SK-N-SH treated with all-trans-retinoic acid at 6 μM for 48 hours (cell line): ENCODE data around the gene SPOCK1.

Experiments
- ATAC-seq: fragments of 200-7000 bp; cut with Tn5 transposase; 3 replicates; pipeline ENCODE4 v1.9.1; 2020; ENCODE audit warnings: mild to moderate bottlenecking, moderate library complexity
- ARNTL ChIP-seq: fragments of 450-650 bp; formaldehyde crosslinking; IDR thresholded peaks from 2 replicates; pipeline ENCODE4 v1.5.0; 2020; ENCODE audit warnings: low read depth, mild to moderate bottlenecking, moderate library complexity, borderline replicate concordance
- BACH2 ChIP-seq: fragments of 250-450 bp; sonication (Bioruptor Pico); IDR thresholded peaks from 2 replicates; pipeline ENCODE4 v1.9.0; 2021; ENCODE audit warnings: mild to moderate bottlenecking, borderline replicate concordance
- CREB5 ChIP-seq: fragments of 250-450 bp; sonication (Bioruptor Pico); IDR thresholded peaks from 2 replicates; pipeline ENCODE4 v1.5.1; 2020; ENCODE audit warnings: low read depth, mild to moderate bottlenecking, moderate library complexity
- CSDC2 ChIP-seq: fragments of 250-450 bp; sonication (Bioruptor Pico); IDR thresholded peaks from 2 replicates; pipeline ENCODE4 v1.5.0; 2020; ENCODE audit warnings: mild to moderate bottlenecking, moderate library complexity
- CSRNP3 ChIP-seq: fragments of 250-450 bp; sonication (Bioruptor Pico); IDR thresholded peaks from 2 replicates; pipeline ENCODE4 v1.5.1; 2021; ENCODE audit warnings: mild to moderate bottlenecking, moderate library complexity
- ESRRG ChIP-seq: fragments of 250-450 bp; sonication (Bioruptor Pico); IDR thresholded peaks from 2 replicates; pipeline ENCODE4 v1.6.1; 2021; ENCODE audit warnings: mild to moderate bottlenecking
- GLIS3 ChIP-seq: fragments of 250-450 bp; sonication (Bioruptor Pico); IDR thresholded peaks from 2 replicates; pipeline ENCODE4 v1.5.0; 2020; ENCODE audit warnings: mild to moderate bottlenecking, moderate library complexity
- ISL1 ChIP-seq: fragments of 250-450 bp; sonication (Bioruptor Pico); IDR thresholded peaks from 2 replicates; pipeline ENCODE4 v2.1.2; 2022; ENCODE audit warnings: mild to moderate bottlenecking, moderate library complexity
- OSR1 ChIP-seq: fragments of 250-450 bp; sonication (Bioruptor Pico); IDR thresholded peaks from 2 replicates; pipeline ENCODE4 v1.8.0; 2022; ENCODE audit warnings: moderate library complexity, mild to moderate bottlenecking, inconsistent platforms
- PATZ1 ChIP-seq: fragments of 250-450 bp; sonication (Bioruptor Pico); IDR thresholded peaks from 2 replicates; pipeline ENCODE4 v1.8.0; 2020; ENCODE audit warnings: mild to moderate bottlenecking, moderate library complexity, borderline replicate concordance
- POU6F1 ChIP-seq: fragments of 250-450 bp; sonication (Bioruptor Pico); IDR thresholded peaks from 2 replicates; pipeline ENCODE4 v1.8.0; 2021; ENCODE audit warnings: low read depth, mild to moderate bottlenecking, moderate library complexity, borderline replicate concordance
- RARB ChIP-seq: fragments of 250-450 bp; sonication (Bioruptor Pico); IDR thresholded peaks from 2 replicates; pipeline ENCODE4 v1.8.0; 2021; ENCODE audit warnings: mild to moderate bottlenecking, moderate library complexity
- SNAI2 ChIP-seq: fragments of 250-450 bp; sonication (Bioruptor Pico); IDR thresholded peaks from 2 replicates; pipeline ENCODE4 v1.5.0; 2020; ENCODE audit warnings: mild to moderate bottlenecking, moderate library complexity
- TCF4 ChIP-seq: fragments of 250-450 bp; sonication (Bioruptor Pico); IDR thresholded peaks from 2 replicates; pipeline ENCODE4 v1.8.0; 2021; ENCODE audit warnings: mild to moderate bottlenecking, moderate library complexity, borderline replicate concordance
- TSHZ2 ChIP-seq: fragments of 250-450 bp; sonication (Bioruptor Pico); IDR thresholded peaks from 2 replicates; pipeline ENCODE4 v1.5.0; 2020; ENCODE audit warnings: mild to moderate bottlenecking, moderate library complexity
- ZC3H10 ChIP-seq: fragments of 250-450 bp; sonication (Bioruptor Pico); IDR thresholded peaks from 2 replicates; pipeline ENCODE4 v1.5.1; 2021; ENCODE audit warnings: mild to moderate bottlenecking, moderate library complexity
- ZFP3 ChIP-seq: fragments of 250-450 bp; sonication (Bioruptor Pico); IDR thresholded peaks from 2 replicates; pipeline ENCODE4 v1.5.0; 2020; ENCODE audit warnings: mild to moderate bottlenecking, moderate library complexity
- ZFP30 ChIP-seq: fragments of 450-650 bp; formaldehyde crosslinking; IDR thresholded peaks from 2 replicates; pipeline ENCODE4 v1.5.0; 2022; ENCODE audit warnings: mild to moderate bottlenecking, moderate library complexity
- ZNF565 ChIP-seq: fragments of 450-650 bp; formaldehyde crosslinking; conservative IDR thresholded peaks from 2 replicates; pipeline ENCODE4 v1.5.0; 2020; ENCODE audit warnings: low read depth, mild to moderate bottlenecking, moderate library complexity
- ZNF70 ChIP-seq: fragments of 450-650 bp; formaldehyde crosslinking; IDR thresholded peaks from 2 replicates; pipeline ENCODE4 v1.5.0; 2020; ENCODE audit warnings: mild to moderate bottlenecking, moderate library complexity
- ZNF8 ChIP-seq: fragments of 450-650 bp; formaldehyde crosslinking; IDR thresholded peaks from 2 replicates; pipeline ENCODE4 v1.5.0; 2020; ENCODE audit warnings: mild to moderate bottlenecking, moderate library complexity

The SPOCK1 gene

GRCh38 chr5:137488974-137489373, 10.2 kb downstream of the SPOCK1 start:
- TF ChIP-seq GLIS3 (CRISPR knock-in tag) = no peak
- no peak for TF ChIP-seq TSHZ2
- TF ChIP-seq ESRRG = no peak
- TF ChIP-seq OSR1 (CRISPR knock-in tag) = no peak
- TF ChIP-seq ISL1 (CRISPR knock-in tag) = no peak
- TF ChIP-seq CSDC2 (CRISPR knock-in tag) = no peak
- TF ChIP-seq ZNF8 (CRISPR knock-in tag) = no peak
- TF ChIP-seq SNAI2 (CRISPR knock-in tag) = no peak
- no peak for TF ChIP-seq ZFP30 (CRISPR knock-in tag)
- no peak for TF ChIP-seq CSRNP3 (CRISPR knock-in tag)
- no peak for TF ChIP-seq ZC3H10 (CRISPR knock-in tag)
- TF ChIP-seq PATZ1 (CRISPR knock-in tag) = no peak
- no peak for TF ChIP-seq ZNF565 (CRISPR knock-in tag)
- TF ChIP-seq RARB (CRISPR knock-in tag) = no peak
- TF ChIP-seq ZNF70 (CRISPR knock-in tag) = no peak
- no peak for TF ChIP-seq ZFP3
- no peak for TF ChIP-seq ARNTL (CRISPR knock-in tag)
- no peak for TF ChIP-seq CREB5
- TF ChIP-seq TCF4 (CRISPR knock-in tag) = no peak
- TF ChIP-seq, all 23 proteins: peak for 0
- no peak for ATAC-seq

- TF ChIP-seq POU6F1 (CRISPR knock-in tag) = no peak
- no peak for TF ChIP-seq CSRNP3 (CRISPR knock-in tag)
- no peak for TF ChIP-seq RARB (CRISPR knock-in tag)
- TF ChIP-seq SNAI2 (CRISPR knock-in tag) = no peak
- TF ChIP-seq ZFP30 (CRISPR knock-in tag) = no peak
- TF ChIP-seq GLIS3 (CRISPR knock-in tag) = no peak
- no peak for TF ChIP-seq ZNF565 (CRISPR knock-in tag)
- no peak for TF ChIP-seq ISL1 (CRISPR knock-in tag)
- no peak for TF ChIP-seq ZNF70 (CRISPR knock-in tag)
- ATAC-seq = no peak
These were observed 10.6 kb downstream of the SPOCK1 start for GRCh38 chr5:137488516-137488915.

- TF ChIP-seq BACH2 (CRISPR knock-in tag) (no peak), ZFP3 (no peak)
- TF ChIP-seq, all 23 proteins: peak for 0
- 0 out of 3 replicates have a peak, but pooled peaks have one; percentile 23 for ATAC-seq
These were observed 11.5 kb downstream of the SPOCK1 start for GRCh38 chr5:137487600-137487999.
